Cardiac ventricle fibroblast (primary cell): ENCODE results near the gene SAE1. TPM values are rescaled to one million over a fixed set of nuclear protein-coding genes. Genes with fewer than 3 reads are reported as not detected.

Source experiments
- total RNA-seq: library from RNA; depleted of rRNA; stranded (reverse); fragments of >200 nt; gene quantifications from 2 replicates; pipeline ENCODE4 v1.2.3, GENCODE V29; 2015

Gene SAE1
- total RNA-seq, result 50.5 and 53.4 TPM in 2 replicates

GRCh38 chr19:47130589-47131227 lies at the start of gene SAE1:
SAE1 (plus strand) TSS chr19:47130835; CDS start chr19:47130931, 96 bp downstream.

GRCh38 chr19:47112997-47113849 lies 17.4 kb upstream of the SAE1 start, which contains the start of gene ZC3H4:
ZC3H4 (minus strand) TSS chr19:47113776; CDS start chr19:47112584, 1,192 bp downstream.

GRCh38 chr19:47230921-47231214 lies 100.2 kb downstream of the SAE1 start, which contains the start of gene BBC3:
BBC3 (minus strand) TSS chr19:47231199; CDS start chr19:47228431, 2,768 bp downstream.

GRCh38 chr19:47255879-47256692 lies 125.5 kb downstream of the SAE1 start, which contains the start of gene CCDC9:
CCDC9 (plus strand) TSS chr19:47256525; CDS start chr19:47258401, 1,876 bp downstream.

Other genes starting within 250 kb of the SAE1 start
- 6.3 and 9.2 TPM in 2 replicates for gene NPAS1, start 111.0 kb upstream of the SAE1 start, total RNA-seq
- 19.2 and 28.3 TPM in 2 replicates for gene TMEM160, start 82.2 kb upstream of the SAE1 start, total RNA-seq
- gene ZC3H4, start 17.1 kb upstream of the SAE1 start, total RNA-seq, result 21.9 and 23.6 TPM in 2 replicates
- 9.4 and 10.4 TPM in 2 replicates for gene BBC3, start 100.4 kb downstream of the SAE1 start, total RNA-seq
- 12.1 and 20.8 TPM in 2 replicates for gene CCDC9, start 125.7 kb downstream of the SAE1 start, total RNA-seq
- 7.4 and 12.9 TPM in 2 replicates for gene INAFM1, start 144.1 kb downstream of the SAE1 start, total RNA-seq
- gene C5AR1, start 179.0 kb downstream of the SAE1 start, total RNA-seq, result 0.05 TPM in 1 of 2 replicates, not detected in the other
- not detected in 2 replicates for gene C5AR2, start 201.3 kb downstream of the SAE1 start, total RNA-seq
- 5.3 and 8.2 TPM in 2 replicates for gene DHX34, start 218.5 kb downstream of the SAE1 start, total RNA-seq